ENCODE data around the gene DOK7. TPM values are rescaled to one million over a fixed set of nuclear protein-coding genes. Genes with fewer than 3 reads are reported as not detected.

Gene DOK7
- total and polyA plus RNA-seq, 12 donors, result 30.3 to 89.7 (median 39.0) TPM

- intact Hi-C loops (cut with DNase I), result no loop called here
- no peaks in the 10 kb centered on the region for H3K9me3 ChIP-seq
- H3K4me1 ChIP-seq, result peaks cover 3 to 84% (median 34%) of the 10 kb centered on the region in 9 donors
- no peak overlapping the region for H3K4me3 ChIP-seq
- TF ChIP-seq CTCF (IDR thresholded peaks at IDR 0.05), result no peak
- no peaks in the 10 kb centered on the region for H3K36me3 ChIP-seq
- DNase-seq (no peak), ATAC-seq (no peak)
- 70 to 72% methylated on average over 15 of the region's 15 CpGs for WGBS, 2 donors
- H3K27me3 ChIP-seq, result peaks cover 0 to 35% (median 28%) of the 10 kb centered on the region in 7 donors
- H3K27ac ChIP-seq, result peak overlapping the region in 6 of 10 donors; percentile 69 to 98 (median 93)
Measured at GRCh38 chr4:3467601-3468031, 4.5 kb downstream of the DOK7 start.

GRCh38 chr4:3468154-3468553, 5.0 kb downstream of the DOK7 start:
- DNase-seq (no peak), ATAC-seq (no peak)
- Histone ChIP-seq H3K4me1 (peaks cover 3 to 86% (median 36%) of the 10 kb centered on the region in 9 donors), H3K4me3 (no peak overlapping the region), H3K27ac (peak overlapping the region in 2 of 10 donors; percentile 72 to 93), H3K36me3 (no peaks in the 10 kb centered on the region), H3K27me3 (peaks cover 0 to 34% (median 25%) of the 10 kb centered on the region in 7 donors), H3K9me3 (no peaks in the 10 kb centered on the region)
- intact Hi-C loops (cut with DNase I), result no loop called here
- no peak for TF ChIP-seq CTCF (IDR thresholded peaks at IDR 0.05)
- WGBS, 2 donors, result 90 to 97% methylated on average over 10 of the region's 10 CpGs

DNA sequence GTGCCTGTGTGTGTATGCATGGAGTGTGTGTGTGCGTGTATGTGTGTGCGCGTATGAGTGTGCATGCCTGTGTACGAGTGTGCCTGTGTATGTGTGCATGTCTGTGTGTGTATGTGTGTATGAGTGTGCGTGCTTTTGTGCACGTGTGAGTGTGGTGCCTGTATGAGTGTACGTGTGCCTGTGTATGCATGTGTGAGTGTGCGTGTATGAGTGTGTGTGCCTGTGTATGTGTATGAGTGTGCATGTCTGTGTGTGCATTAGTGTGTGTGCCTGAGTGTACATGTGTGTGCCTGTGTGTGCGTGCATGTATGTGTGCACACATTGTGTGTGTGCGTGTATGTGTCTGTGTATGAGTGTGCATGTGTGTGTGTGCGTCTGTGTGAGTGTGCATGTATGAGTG, 5.7 kb downstream of the DOK7 start:
- DNase-seq (no peak), ATAC-seq (no peak)
- intact Hi-C loops (cut with DNase I), result no loop called here
- 93 to 97% methylated on average over 11 of the region's 11 CpGs for WGBS, 2 donors
- no peak overlapping the region for H3K4me3 ChIP-seq
- H3K27ac ChIP-seq, result peak overlapping the region in 4 of 10 donors; percentile 49 to 71 (median 61)
- H3K4me1 ChIP-seq, result peaks cover 0 to 89% (median 34%) of the 10 kb centered on the region in 9 donors
- no peak for TF ChIP-seq CTCF (IDR thresholded peaks at IDR 0.05)
- peaks cover 0 to 28% (median 21%) of the 10 kb centered on the region in 7 donors for H3K27me3 ChIP-seq
- no peaks in the 10 kb centered on the region for H3K36me3 ChIP-seq
- H3K9me3 ChIP-seq, result no peaks in the 10 kb centered on the region

GRCh38 chr4:3469386-3470243, 6.5 kb downstream of the DOK7 start:
- peak in 1 of 2 donors; percentile 64 for DNase-seq
- WGBS, 2 donors, result 57 to 68% methylated on average over 30 to 31 of the region's 31 CpGs

More at GRCh38 chr4:3469386-3470243, 6.5 kb downstream of the DOK7 start:
- H3K27me3 ChIP-seq, result peaks cover 0 to 20% (median 13%) of the 10 kb centered on the region in 7 donors
- intact Hi-C loops (cut with DNase I), result no loop called here
- no peaks in the 10 kb centered on the region for H3K36me3 ChIP-seq
- no peaks in the 10 kb centered on the region for H3K9me3 ChIP-seq
- no peak overlapping the region for H3K4me3 ChIP-seq
- no peak for TF ChIP-seq CTCF (IDR thresholded peaks at IDR 0.05)
- peak overlapping the region in 7 of 10 donors; percentile 48 to 71 (median 59) for H3K27ac ChIP-seq
- peaks cover 0 to 95% (median 34%) of the 10 kb centered on the region in 9 donors for H3K4me1 ChIP-seq
- peak; percentile 32 to 56 (median 38) for ATAC-seq

Measured in heart right ventricle (tissue), 16 donors.